HCT116 (cell line): ENCODE results near the gene GRHPR. TPM values are rescaled to one million over a fixed set of nuclear protein-coding genes. Genes with fewer than 3 reads are reported as not detected.

Experiments used
- ATAC-seq: fragments of 200-7000 bp; cut with Tn5 transposase; 2 replicates; pipeline ENCODE4 v1.9.1; 2020; ENCODE audit warnings: mild to moderate bottlenecking, moderate library complexity
- BruUV-seq: library from RNA; stranded (reverse); fragments of 400-500 nt; replicated peaks from 2 replicates; lab custom pipeline; 2021; lab: Mats Ljungman, UMichigan
- CTCF ChIA-PET: fragments of 300-600 bp; sonication (Branson Sonifier 250); formaldehyde crosslinking; loops from one replicate; lab custom pipeline; 2021; ENCODE audit warnings: antibody characterized with exemption; lab: Charles Lee
- POLR2A ChIA-PET: fragments of 300-600, 350-600 bp; sonication (Branson Sonifier 250); formaldehyde crosslinking; loops from one replicate; lab custom pipeline; 2021; ENCODE audit warnings: antibody characterized with exemption; lab: Charles Lee
- RAD21 ChIA-PET, 2 experiments: fragments of 300-600 bp; sonication (Branson Sonifier 250); formaldehyde crosslinking; loops; one replicate each; lab custom pipeline; 2023; ENCODE audit warnings: low total read pairs in 2 of 2; ENCODE audit not compliant: uncharacterized antibody in 2 of 2, unreplicated experiment in 2 of 2, low non-redundant PET in 1 of 2; lab: Charles Lee
- DNase-seq: peaks from one replicate; pipeline ENCODE4 v3.0.0-alpha.2; 2010; ENCODE audit warnings: low read depth, low spot score
- H2AFZ ChIP-seq: fragments of 200-600 bp; shearing (Covaris generic), sonication (generic); 2 replicates; pipeline ENCODE4 v1.6.1; 2017; ENCODE audit warnings: low read depth, mixed run types, mixed read lengths, antibody characterized with exemption, low read length; ENCODE audit not compliant: poor library complexity, severe bottlenecking
- H3K27ac ChIP-seq: 2 replicates; pipeline ENCODE4 v1.5.1; 2012; ENCODE audit warnings: low read depth, low read length
- H3K27me3 ChIP-seq: fragments of 200-600 bp; sonication (generic); 2 replicates; pipeline ENCODE4 v1.6.1; 2016; ENCODE audit warnings: mixed run types, low read length, mixed read lengths; ENCODE audit not compliant: insufficient read depth
- H3K36me3 ChIP-seq, 2 experiments: fragments of 200-500 bp in 1 of 2; fragments of 200-600 bp in 1 of 2; sonication (Bioruptor generic) in 1 of 2; sonication (generic) in 1 of 2; 2 replicates each; pipeline versions ENCODE4 v1.5.1 to v1.6.1; 2014 to 2016; ENCODE audit warnings: low read length in 2 of 2, inconsistent platforms in 1 of 2, mixed read lengths in 1 of 2, mixed run types in 1 of 2; ENCODE audit not compliant: insufficient read depth in 2 of 2, control insufficient read depth in 1 of 2
- H3K4me1 ChIP-seq, 2 experiments: fragments of 200-600 bp in 1 of 2; sonication (generic) in 1 of 2; 2 replicates each; pipeline versions ENCODE4 v1.5.1 to v1.6.1; 2012 to 2017; ENCODE audit warnings: low read length in 2 of 2, inconsistent platforms in 1 of 2, mild to moderate bottlenecking in 1 of 2, mixed read lengths in 1 of 2, mixed run types in 1 of 2, moderate library complexity in 1 of 2; ENCODE audit not compliant: insufficient read depth in 2 of 2, control insufficient read depth in 1 of 2
- H3K4me2 ChIP-seq: fragments of 200-600 bp; sonication (generic); 2 replicates; pipeline ENCODE4 v1.6.1; 2017; ENCODE audit warnings: mixed run types, low read length, mixed read lengths
- H3K4me3 ChIP-seq, 2 experiments: fragments of 200-600 bp in 1 of 2; sonication (generic) in 1 of 2; replicated peaks in 1 of 2; 2 replicates each; pipeline ENCODE4 v1.5.1; 2011 to 2016; ENCODE audit warnings: low read length in 2 of 2, control low read depth in 1 of 2, low read depth in 1 of 2, mild to moderate bottlenecking in 1 of 2, mixed read lengths in 1 of 2, mixed run types in 1 of 2
- H3K79me2 ChIP-seq: fragments of 200-600 bp; sonication (generic); 2 replicates; pipeline ENCODE4 v1.6.1; 2017; ENCODE audit warnings: mild to moderate bottlenecking, mixed run types, low read length, moderate library complexity, mixed read lengths; ENCODE audit not compliant: insufficient read depth
- H3K9ac ChIP-seq: fragments of 200-600 bp; sonication (generic); 2 replicates; pipeline ENCODE4 v1.6.1; 2016; ENCODE audit warnings: low read length, mixed read lengths
- H3K9me2 ChIP-seq: fragments of 200-600 bp; sonication (generic), shearing (Covaris generic); 2 replicates; pipeline ENCODE4 v1.6.1; 2017; ENCODE audit warnings: mixed run types, mild to moderate bottlenecking, moderate library complexity; ENCODE audit not compliant: insufficient read depth
- H3K9me3 ChIP-seq, 2 experiments: fragments of 200-500 bp in 1 of 2; fragments of 200-600 bp in 1 of 2; sonication (Bioruptor generic) in 1 of 2; sonication (generic) in 1 of 2; 2 replicates each; pipeline ENCODE4 v1.6.1; 2014 to 2017; ENCODE audit warnings: low read length in 2 of 2, mixed read lengths in 2 of 2, inconsistent platforms in 1 of 2, low read depth in 1 of 2, mild to moderate bottlenecking in 1 of 2, mixed run types in 1 of 2, moderate library complexity in 1 of 2; ENCODE audit not compliant: control insufficient read depth in 1 of 2, insufficient read depth in 1 of 2
- H4K20me1 ChIP-seq: fragments of 200-600 bp; sonication (generic), shearing (Covaris generic); 2 replicates; pipeline ENCODE4 v1.6.1; 2017; ENCODE audit warnings: mixed run types, mild to moderate bottlenecking, moderate library complexity; ENCODE audit not compliant: insufficient read depth
- CBX3 ChIP-seq: IDR thresholded peaks from 2 replicates; pipeline ENCODE4 v1.6.1; 2012; ENCODE audit warnings: low read depth
- EGR1 ChIP-seq: IDR thresholded peaks from 2 replicates; pipeline ENCODE4 v1.6.1; 2012; ENCODE audit warnings: low read depth
- ELF1 ChIP-seq: IDR thresholded peaks from 2 replicates; pipeline ENCODE4 v1.6.1; 2012; ENCODE audit warnings: low read depth, borderline replicate concordance
- EZH2phosphoT487 ChIP-seq: fragments of 200-600 bp; IDR thresholded peaks from 2 replicates; pipeline ENCODE4 v1.6.1; 2018; ENCODE audit warnings: antibody characterized with exemption, borderline replicate concordance
- FOSL1 ChIP-seq: IDR thresholded peaks from 2 replicates; pipeline ENCODE4 v1.6.1; 2012; ENCODE audit warnings: low read depth
- JUND ChIP-seq: IDR thresholded peaks from 2 replicates; pipeline ENCODE4 v1.6.1; 2012
- MAX ChIP-seq: IDR thresholded peaks from 2 replicates; pipeline ENCODE4 v1.6.1; 2012
- POLR2A ChIP-seq: IDR thresholded peaks from 2 replicates; pipeline ENCODE4 v1.7.0; 2011; ENCODE audit warnings: borderline replicate concordance; ENCODE audit not compliant: insufficient read depth, insufficient read length; ENCODE audit errors: extremely low read depth
- POLR2AphosphoS5 ChIP-seq: IDR thresholded peaks from 2 replicates; pipeline ENCODE4 v1.6.1; 2011; ENCODE audit warnings: mild to moderate bottlenecking, low read depth, low read length, moderate library complexity
- RAD21 ChIP-seq: IDR thresholded peaks from 2 replicates; pipeline ENCODE4 v1.6.1; 2012; ENCODE audit warnings: low read depth, mild to moderate bottlenecking
- REST ChIP-seq: IDR thresholded peaks from 2 replicates; pipeline ENCODE4 v1.6.1; 2012; ENCODE audit warnings: low read depth
- SIN3A ChIP-seq: IDR thresholded peaks from 2 replicates; pipeline ENCODE4 v1.6.1; 2012; ENCODE audit warnings: low read depth
- SP1 ChIP-seq: IDR thresholded peaks from 2 replicates; pipeline ENCODE4 v1.6.1; 2012; ENCODE audit warnings: low read depth
- SRF ChIP-seq: IDR thresholded peaks from 2 replicates; pipeline ENCODE4 v1.6.1; 2012; ENCODE audit warnings: low read depth
- TCF7L2 ChIP-seq: IDR thresholded peaks from 2 replicates; pipeline ENCODE4 v1.7.0; 2011; ENCODE audit warnings: borderline replicate concordance, inconsistent platforms; ENCODE audit not compliant: insufficient read depth, insufficient read length; ENCODE audit errors: extremely low read depth
- YY1 ChIP-seq: IDR thresholded peaks from 2 replicates; pipeline ENCODE4 v1.6.1; 2011; ENCODE audit warnings: low read length, low read depth, moderate library complexity, mild to moderate bottlenecking; ENCODE audit not compliant: insufficient replicate concordance; ENCODE audit errors: extremely low read depth
- ZFX ChIP-seq: fragments of 450-650 bp; IDR thresholded peaks from 2 replicates; pipeline ENCODE4 v1.6.1; 2017
- ZNF274 ChIP-seq: fragments of 200-500 bp; sonication (Bioruptor generic); IDR thresholded peaks from 2 replicates; pipeline ENCODE4 v1.6.1; 2014; ENCODE audit warnings: mild to moderate bottlenecking, low read depth, low read length, inconsistent platforms
- intact Hi-C: fragments of 100-400 bp; cut with micrococcal nuclease; formaldehyde crosslinking; loops from 2 replicates; pipeline ENCODE4 v1.10.0; 2022
- total RNA-seq: library from RNA; stranded (reverse); gene quantifications from one replicate; pipeline ENCODE4 v1.2.1, GENCODE V29; 2021; ENCODE audit not compliant: unreplicated experiment

The GRHPR gene
- total RNA-seq, 1 experiment from 2014 or later, result 106 TPM

GRCh38 chr9:37392272-37392671 is 30.2 kb upstream of the GRHPR start:
- ATAC-seq (peak; percentile 65), DNase-seq (no peak)
- intact Hi-C loops, result loop anchor here (10.0 kb wide), 1 partner anchor 517 kb away; no protein-coding TSS in a partner anchor
- Histone ChIP-seq H3K36me3 (no peaks in the 10 kb centered on the region), H3K27me3 (no peaks in the 10 kb centered on the region), H4K20me1 (no peaks in the 10 kb centered on the region), H3K27ac (no peak overlapping the region), H3K79me2 (no peaks in the 10 kb centered on the region), H3K9me3 (no peaks in the 10 kb centered on the region), H3K4me3 (no peak overlapping the region), H3K9ac (no peak overlapping the region), H3K9me2 (no peaks in the 10 kb centered on the region), H2AFZ (no peak overlapping the region), H3K4me1 (peaks cover 0 to 5% of the 10 kb centered on the region in 2 experiments; a peak in 1 of 4 replicates), H3K4me2 (no peak overlapping the region)
- no peak for TF ChIP-seq SP1
- TF ChIP-seq RAD21, result no peak
- no peak for TF ChIP-seq FOSL1
- no peak for TF ChIP-seq ELF1
- TF ChIP-seq JUND, result no peak
- BruUV-seq, result no TSS peak
- POLR2A ChIA-PET, result no interaction called here
- RAD21 ChIA-PET, result no interaction called here
- CTCF ChIA-PET, result no interaction called here

- no peaks in the 10 kb centered on the region for H3K4me1 ChIP-seq
- no peak overlapping the region for H3K4me2 ChIP-seq
- no peaks in the 10 kb centered on the region for H4K20me1 ChIP-seq
- intact Hi-C loops, result loop anchor here (10.0 kb wide), 1 partner anchor 520 kb away; no protein-coding TSS in a partner anchor
- no peaks in the 10 kb centered on the region for H3K9me3 ChIP-seq
- no peaks in the 10 kb centered on the region for H3K79me2 ChIP-seq
- no peaks in the 10 kb centered on the region; a peak in 1 of 4 replicates for H3K36me3 ChIP-seq
- DNase-seq (no peak), ATAC-seq (no peak)
- no peak overlapping the region for H3K4me3 ChIP-seq
- H2AFZ ChIP-seq, result no peak overlapping the region
- H3K9ac ChIP-seq, result no peak overlapping the region
- no peaks in the 10 kb centered on the region for H3K27me3 ChIP-seq
- ChIA-PET POLR2A (no interaction called here), RAD21 (no interaction called here), CTCF (no interaction called here)
- no TSS peak for BruUV-seq
- no peaks in the 10 kb centered on the region for H3K9me2 ChIP-seq
- H3K27ac ChIP-seq, result no peak overlapping the region
- TF ChIP-seq REST, result no peak
- no peak for TF ChIP-seq SIN3A
- no peak for TF ChIP-seq YY1
- TF ChIP-seq EZH2phosphoT487, result no peak
- no peak for TF ChIP-seq FOSL1
- no peak for TF ChIP-seq POLR2A
- no peak for TF ChIP-seq MAX
- TF ChIP-seq SRF, result no peak
- no peak for TF ChIP-seq SP1
- TF ChIP-seq POLR2AphosphoS5, result no peak
- no peak for TF ChIP-seq ZNF274
- TF ChIP-seq EGR1, result no peak
- no peak for TF ChIP-seq ELF1
- no peak for TF ChIP-seq TCF7L2
- TF ChIP-seq CBX3, result no peak
- TF ChIP-seq ZFX, result no peak
Observed at GRCh38 chr9:37395229-37395628, 27.3 kb upstream of the GRHPR start.
